ENCODE measurements around the gene ZC2HC1B. TPM values are rescaled to one million over a fixed set of nuclear protein-coding genes. Genes with fewer than 3 reads are reported as not detected.

The ZC2HC1B gene
- total RNA-seq, 1 donor from 2014 or later, result not detected

- Histone ChIP-seq H3K4me1 (ENCODE audit: control insufficient read depth in 3 of 3, insufficient read depth in 3 of 3, low read length in 3 of 3) (peaks cover 0 to 2% (median under 1%) of the 10 kb centered on the region in 3 donors), H3K27ac (ENCODE audit: low read depth, low read length) (no peak overlapping the region), H3K4me3 (ENCODE audit: low read length in 3 of 3) (no peak overlapping the region), H3K36me3 (ENCODE audit: control insufficient read depth in 3 of 3, insufficient read depth in 3 of 3, low read length in 3 of 3) (peaks cover 0 to 2% (median 0%) of the 10 kb centered on the region in 3 donors), H3K27me3 (ENCODE audit: control insufficient read depth in 3 of 3, insufficient read depth in 3 of 3, low read length in 3 of 3) (no peaks in the 10 kb centered on the region), H3K9ac (ENCODE audit: low read depth in 1 of 3, low read length in 3 of 3) (no peak overlapping the region), H3K9me3 (ENCODE audit: control insufficient read depth in 3 of 3, low read length in 3 of 3) (no peaks in the 10 kb centered on the region)
These were observed 89.6 kb downstream of the ZC2HC1B start for GRCh38 chr6:143953922-143954321.

DNA sequence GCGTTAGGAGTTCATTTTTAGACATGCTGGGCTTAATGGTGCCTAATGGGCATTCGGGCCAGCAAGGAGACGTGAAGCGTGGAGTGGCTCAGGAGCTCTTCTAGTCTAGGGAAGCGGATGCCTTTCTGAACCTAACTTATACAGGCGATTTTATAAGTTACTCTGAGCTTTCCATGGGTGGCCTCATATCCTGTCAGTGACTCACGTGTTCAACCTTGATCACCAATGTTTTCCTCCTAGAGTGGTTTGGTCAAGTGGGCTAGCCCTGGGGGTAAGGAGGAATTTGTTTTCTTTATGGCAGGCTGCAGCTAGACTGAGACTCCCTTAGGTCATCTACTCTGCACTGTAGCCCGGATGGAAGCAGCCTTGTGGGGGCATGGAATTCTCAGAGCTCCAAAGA is 91.7 kb downstream of the ZC2HC1B start:
- Histone ChIP-seq H3K27me3 (ENCODE audit: control insufficient read depth in 3 of 3, insufficient read depth in 3 of 3, low read length in 3 of 3) (no peaks in the 10 kb centered on the region), H3K4me1 (ENCODE audit: control insufficient read depth in 3 of 3, insufficient read depth in 3 of 3, low read length in 3 of 3) (peaks cover 0 to 4% (median 2%) of the 10 kb centered on the region in 3 donors), H3K27ac (ENCODE audit: low read depth, low read length) (no peak overlapping the region), H3K9me3 (ENCODE audit: control insufficient read depth in 3 of 3, low read length in 3 of 3) (no peaks in the 10 kb centered on the region), H3K36me3 (ENCODE audit: control insufficient read depth in 3 of 3, insufficient read depth in 3 of 3, low read length in 3 of 3) (no peaks in the 10 kb centered on the region), H3K9ac (ENCODE audit: low read depth in 1 of 3, low read length in 3 of 3) (no peak overlapping the region), H3K4me3 (ENCODE audit: low read length in 3 of 3) (no peak overlapping the region)

DNA sequence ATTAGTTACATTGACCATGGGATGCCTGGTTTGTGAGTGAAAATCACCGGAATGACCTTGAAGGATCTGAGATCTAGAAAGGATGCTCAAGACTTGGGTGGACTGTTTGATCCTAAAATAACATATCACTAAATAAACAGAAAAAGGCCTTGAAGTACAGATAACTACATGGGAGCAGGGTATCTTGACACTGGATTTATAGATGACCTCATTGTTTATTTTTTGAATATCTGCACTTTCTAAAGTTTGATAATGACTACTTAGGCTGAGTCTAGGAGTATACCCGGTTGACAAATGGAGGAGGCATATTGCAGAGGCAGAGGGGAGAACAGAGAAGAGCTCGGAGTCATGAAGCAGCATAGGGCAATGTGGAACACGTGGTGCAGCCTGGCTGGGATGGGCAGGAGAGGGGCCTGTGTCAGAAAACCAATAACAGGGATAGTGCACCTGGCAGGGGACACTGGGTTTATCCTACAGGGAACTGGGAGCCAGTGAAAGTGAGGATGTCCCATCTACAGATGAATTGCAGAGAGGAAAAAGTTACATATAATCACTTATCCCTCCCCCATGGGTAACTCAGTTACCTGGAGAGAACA is 93.5 kb downstream of the ZC2HC1B start:
- Histone ChIP-seq H3K4me3 (ENCODE audit: low read length in 3 of 3) (no peak overlapping the region), H3K27me3 (ENCODE audit: control insufficient read depth in 3 of 3, insufficient read depth in 3 of 3, low read length in 3 of 3) (no peaks in the 10 kb centered on the region), H3K27ac (ENCODE audit: low read depth, low read length) (no peak overlapping the region), H3K4me1 (ENCODE audit: control insufficient read depth in 3 of 3, insufficient read depth in 3 of 3, low read length in 3 of 3) (peaks cover 0 to 4% (median 2%) of the 10 kb centered on the region in 3 donors), H3K9me3 (ENCODE audit: control insufficient read depth in 3 of 3, low read length in 3 of 3) (no peaks in the 10 kb centered on the region), H3K9ac (ENCODE audit: low read depth in 1 of 3, low read length in 3 of 3) (no peak overlapping the region), H3K36me3 (ENCODE audit: control insufficient read depth in 3 of 3, insufficient read depth in 3 of 3, low read length in 3 of 3) (no peaks in the 10 kb centered on the region)

- Histone ChIP-seq H3K9me3 (ENCODE audit: control insufficient read depth in 3 of 3, low read length in 3 of 3) (no peaks in the 10 kb centered on the region), H3K36me3 (ENCODE audit: control insufficient read depth in 3 of 3, insufficient read depth in 3 of 3, low read length in 3 of 3) (no peaks in the 10 kb centered on the region), H3K4me1 (ENCODE audit: control insufficient read depth in 3 of 3, insufficient read depth in 3 of 3, low read length in 3 of 3) (peaks cover 4 to 6% (median 6%) of the 10 kb centered on the region in 3 donors), H3K27ac (ENCODE audit: low read depth, low read length) (no peak overlapping the region), H3K9ac (ENCODE audit: low read depth in 1 of 3, low read length in 3 of 3) (no peak overlapping the region), H3K4me3 (ENCODE audit: low read length in 3 of 3) (no peak overlapping the region), H3K27me3 (ENCODE audit: control insufficient read depth in 3 of 3, insufficient read depth in 3 of 3, low read length in 3 of 3) (no peaks in the 10 kb centered on the region)
These were observed 94.6 kb downstream of the ZC2HC1B start for GRCh38 chr6:143958839-143959399.

DNA sequence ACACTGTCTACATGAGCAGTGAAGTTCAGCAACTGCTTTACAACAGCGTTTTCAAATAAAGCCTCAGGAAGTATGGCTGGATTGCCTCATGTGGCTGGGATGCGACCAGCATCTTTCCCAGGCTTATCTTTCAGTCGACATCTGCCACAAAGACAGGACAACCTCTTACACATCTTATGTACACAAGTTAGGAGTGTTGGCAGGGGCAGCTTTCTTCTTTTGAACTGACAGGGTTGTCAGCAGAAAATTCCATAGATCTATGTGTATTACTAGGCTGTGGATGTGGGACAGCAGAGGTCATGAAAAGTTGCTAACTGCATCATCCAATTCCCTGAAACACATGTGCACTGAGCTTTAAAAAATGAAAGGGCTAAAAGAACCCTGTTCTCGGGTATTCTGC is 95.7 kb downstream of the ZC2HC1B start:
- Histone ChIP-seq H3K9ac (ENCODE audit: low read depth in 1 of 3, low read length in 3 of 3) (no peak overlapping the region), H3K4me1 (ENCODE audit: control insufficient read depth in 3 of 3, insufficient read depth in 3 of 3, low read length in 3 of 3) (peaks cover 4 to 11% (median 6%) of the 10 kb centered on the region in 3 donors), H3K27me3 (ENCODE audit: control insufficient read depth in 3 of 3, insufficient read depth in 3 of 3, low read length in 3 of 3) (no peaks in the 10 kb centered on the region), H3K27ac (ENCODE audit: low read depth, low read length) (no peak overlapping the region), H3K4me3 (ENCODE audit: low read length in 3 of 3) (no peak overlapping the region), H3K9me3 (ENCODE audit: control insufficient read depth in 3 of 3, low read length in 3 of 3) (no peaks in the 10 kb centered on the region), H3K36me3 (ENCODE audit: control insufficient read depth in 3 of 3, insufficient read depth in 3 of 3, low read length in 3 of 3) (no peaks in the 10 kb centered on the region)

- Histone ChIP-seq H3K9ac (ENCODE audit: low read depth in 1 of 3, low read length in 3 of 3) (no peak overlapping the region), H3K27ac (ENCODE audit: low read depth, low read length) (no peak overlapping the region), H3K4me1 (ENCODE audit: control insufficient read depth in 3 of 3, insufficient read depth in 3 of 3, low read length in 3 of 3) (peaks cover 4 to 12% (median 6%) of the 10 kb centered on the region in 3 donors), H3K4me3 (ENCODE audit: low read length in 3 of 3) (no peak overlapping the region), H3K9me3 (ENCODE audit: control insufficient read depth in 3 of 3, low read length in 3 of 3) (no peaks in the 10 kb centered on the region), H3K27me3 (ENCODE audit: control insufficient read depth in 3 of 3, insufficient read depth in 3 of 3, low read length in 3 of 3) (no peaks in the 10 kb centered on the region), H3K36me3 (ENCODE audit: control insufficient read depth in 3 of 3, insufficient read depth in 3 of 3, low read length in 3 of 3) (peaks cover 0 to 2% (median 0%) of the 10 kb centered on the region in 3 donors)
These were observed 96.8 kb downstream of the ZC2HC1B start for GRCh38 chr6:143961066-143961465.

DNA sequence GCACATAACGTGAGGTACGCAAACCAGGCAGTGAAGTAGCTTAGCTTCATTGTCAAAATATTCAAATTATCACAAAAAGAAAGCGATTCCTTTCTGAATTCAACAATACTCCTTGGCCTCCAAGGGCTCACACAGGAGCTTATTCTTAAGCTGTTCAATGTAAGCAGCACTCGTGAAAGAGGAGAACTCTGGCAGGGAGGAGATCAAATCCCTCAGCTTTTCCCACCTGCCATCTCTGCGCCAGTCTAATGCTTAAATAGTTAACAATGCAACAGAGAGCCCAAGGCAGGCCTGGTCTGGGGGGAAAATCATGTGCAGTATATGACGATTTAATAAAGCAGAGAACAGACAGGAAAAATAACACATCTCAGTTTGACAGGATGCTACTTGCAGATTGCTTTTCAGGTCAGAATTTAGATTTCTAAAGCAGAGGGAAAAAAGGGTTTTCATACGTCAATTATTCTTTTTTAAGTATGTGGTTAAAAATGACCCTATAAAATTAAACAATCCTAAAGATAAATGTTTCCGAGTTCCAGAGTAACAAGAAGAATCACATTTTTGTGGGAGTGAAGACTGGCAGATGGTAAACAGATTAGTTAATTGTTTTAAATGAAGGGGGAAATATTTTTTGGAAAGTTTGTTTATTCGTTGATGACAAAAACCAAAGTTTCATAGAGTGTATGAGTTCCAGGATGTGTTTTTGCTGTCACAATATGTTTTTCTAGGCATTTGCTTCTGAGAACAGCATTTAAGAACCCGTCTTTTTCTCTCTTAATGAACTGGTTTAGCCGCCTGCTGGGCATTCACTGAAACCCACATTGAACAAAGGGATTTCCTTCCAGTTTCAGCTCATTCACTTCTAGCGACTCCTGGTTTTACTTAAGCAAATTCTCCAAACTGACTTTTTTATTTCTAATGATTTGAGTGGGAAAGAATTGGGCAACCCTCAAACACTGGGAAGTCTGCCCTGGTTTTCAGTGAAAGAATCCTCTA is 97.9 kb downstream of the ZC2HC1B start:
- no peak overlapping the region for H3K9ac ChIP-seq (ENCODE audit: low read depth in 1 of 3, low read length in 3 of 3)
- H3K27ac ChIP-seq (ENCODE audit: low read depth, low read length), result no peak overlapping the region
- no peaks in the 10 kb centered on the region for H3K9me3 ChIP-seq (ENCODE audit: control insufficient read depth in 3 of 3, low read length in 3 of 3)
- H3K36me3 ChIP-seq (ENCODE audit: control insufficient read depth in 3 of 3, insufficient read depth in 3 of 3, low read length in 3 of 3), result peaks cover 0 to 2% (median 0%) of the 10 kb centered on the region in 3 donors
- peaks cover 4 to 12% (median 6%) of the 10 kb centered on the region in 3 donors for H3K4me1 ChIP-seq (ENCODE audit: control insufficient read depth in 3 of 3, insufficient read depth in 3 of 3, low read length in 3 of 3)
- H3K27me3 ChIP-seq (ENCODE audit: control insufficient read depth in 3 of 3, insufficient read depth in 3 of 3, low read length in 3 of 3), result no peaks in the 10 kb centered on the region
- H3K4me3 ChIP-seq (ENCODE audit: low read length in 3 of 3), result no peak overlapping the region

- Histone ChIP-seq H3K9me3 (ENCODE audit: control insufficient read depth in 3 of 3, low read length in 3 of 3) (no peaks in the 10 kb centered on the region), H3K9ac (ENCODE audit: low read depth in 1 of 3, low read length in 3 of 3) (no peak overlapping the region), H3K36me3 (ENCODE audit: control insufficient read depth in 3 of 3, insufficient read depth in 3 of 3, low read length in 3 of 3) (peaks cover 0 to 2% (median 0%) of the 10 kb centered on the region in 3 donors), H3K4me1 (ENCODE audit: control insufficient read depth in 3 of 3, insufficient read depth in 3 of 3, low read length in 3 of 3) (peaks cover 4 to 12% (median 6%) of the 10 kb centered on the region in 3 donors), H3K27ac (ENCODE audit: low read depth, low read length) (no peak overlapping the region), H3K4me3 (ENCODE audit: low read length in 3 of 3) (no peak overlapping the region), H3K27me3 (ENCODE audit: control insufficient read depth in 3 of 3, insufficient read depth in 3 of 3, low read length in 3 of 3) (no peaks in the 10 kb centered on the region)
These were observed 99.1 kb downstream of the ZC2HC1B start for GRCh38 chr6:143963158-143963919.

DNA sequence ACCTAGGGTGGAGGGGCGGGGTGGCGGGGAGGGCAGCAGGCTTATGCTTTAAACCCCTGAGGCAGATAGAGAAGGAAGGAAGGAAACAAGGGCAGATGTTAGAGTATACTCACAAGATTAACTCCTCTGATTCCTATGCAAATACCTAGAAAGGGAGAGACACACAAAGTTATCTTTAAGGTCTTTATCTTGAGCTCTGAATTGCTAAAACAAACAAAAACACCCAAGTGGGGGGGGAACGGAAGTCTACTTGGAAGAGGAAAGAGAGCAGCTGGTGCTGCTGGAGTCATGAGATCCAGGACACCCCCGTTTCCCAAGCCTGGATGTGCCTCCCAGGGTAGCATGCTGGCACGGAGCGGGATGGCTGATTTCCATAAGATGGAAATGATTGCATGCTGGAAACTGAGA is 100.4 kb downstream of the ZC2HC1B start:
- Histone ChIP-seq H3K4me1 (ENCODE audit: control insufficient read depth in 3 of 3, insufficient read depth in 3 of 3, low read length in 3 of 3) (peaks cover 4 to 8% (median 5%) of the 10 kb centered on the region in 3 donors), H3K4me3 (ENCODE audit: low read length in 3 of 3) (no peak overlapping the region), H3K36me3 (ENCODE audit: control insufficient read depth in 3 of 3, insufficient read depth in 3 of 3, low read length in 3 of 3) (peaks cover 0 to 2% (median 0%) of the 10 kb centered on the region in 3 donors), H3K27me3 (ENCODE audit: control insufficient read depth in 3 of 3, insufficient read depth in 3 of 3, low read length in 3 of 3) (no peaks in the 10 kb centered on the region), H3K27ac (ENCODE audit: low read depth, low read length) (no peak overlapping the region), H3K9ac (ENCODE audit: low read depth in 1 of 3, low read length in 3 of 3) (no peak overlapping the region), H3K9me3 (ENCODE audit: control insufficient read depth in 3 of 3, low read length in 3 of 3) (no peaks in the 10 kb centered on the region)

All from skeletal muscle tissue (tissue), 4 donors.